Activated T-cell treated with anti-CD3 and anti-CD28 coated beads, Interleukin-2, amount 50 U/mL, for 24 hours (primary cell): Measurements from ENCODE around the gene QDPR.
"Not testable (repeated sequence)": the region's sequence is repeated elsewhere in the genome, so short reads cannot be mapped to it uniquely, and the experiment has no call there.

ENCODE experiments used
- DNase-seq: peaks from one replicate; pipeline ENCODE4 v3.0.0-alpha.2; 2020
- H3K27ac Mint-ChIP-seq: 2 replicates; pipeline ENCODE4 v1.8.0; 2020; ENCODE audit warnings: mild to moderate bottlenecking, mixed read lengths
- H3K27me3 Mint-ChIP-seq: 2 replicates; pipeline ENCODE4 v1.8.0; 2020; ENCODE audit warnings: mixed read lengths
- H3K36me3 Mint-ChIP-seq: 2 replicates; pipeline ENCODE4 v1.8.0; 2020; ENCODE audit warnings: low read depth, mixed read lengths
- H3K4me1 Mint-ChIP-seq: 2 replicates; pipeline ENCODE4 v1.8.0; 2020; ENCODE audit warnings: low read depth, mixed read lengths
- H3K4me3 Mint-ChIP-seq: 2 replicates; pipeline ENCODE4 v1.8.0; 2020; ENCODE audit warnings: mild to moderate bottlenecking, moderate library complexity, mixed read lengths
- H3K9me3 Mint-ChIP-seq: 2 replicates; pipeline ENCODE4 v1.8.0; 2020; ENCODE audit warnings: mixed read lengths

The QDPR gene

DNA sequence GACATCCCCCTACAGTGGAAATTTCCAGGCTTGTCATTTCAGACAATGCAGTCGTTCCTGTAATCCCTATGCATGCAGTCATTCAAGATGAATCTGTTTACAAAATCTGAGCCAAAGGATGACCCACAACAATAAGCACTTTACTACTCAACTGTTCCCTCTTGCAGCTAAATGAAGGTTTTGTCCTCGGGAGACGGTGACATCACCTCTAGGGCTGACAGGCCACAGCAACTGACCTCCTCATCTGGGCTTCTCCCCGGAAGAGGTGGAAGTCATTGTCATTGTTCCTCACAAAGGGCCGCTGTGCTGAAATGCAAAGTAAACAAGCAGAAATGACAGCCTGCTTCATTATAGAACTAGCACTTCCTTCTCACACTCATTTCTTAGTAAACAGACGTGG, 32.3 kb upstream of the QDPR start:
- no peaks in the 10 kb centered on the region for H3K36me3 Mint-ChIP-seq
- no peak for DNase-seq
- peaks cover 2% of the 10 kb centered on the region for H3K4me1 Mint-ChIP-seq
- no peaks in the 10 kb centered on the region for H3K9me3 Mint-ChIP-seq
- no peak overlapping the region for H3K27ac Mint-ChIP-seq
- H3K27me3 Mint-ChIP-seq = peaks cover 23% of the 10 kb centered on the region
- no peak overlapping the region for H3K4me3 Mint-ChIP-seq

DNA sequence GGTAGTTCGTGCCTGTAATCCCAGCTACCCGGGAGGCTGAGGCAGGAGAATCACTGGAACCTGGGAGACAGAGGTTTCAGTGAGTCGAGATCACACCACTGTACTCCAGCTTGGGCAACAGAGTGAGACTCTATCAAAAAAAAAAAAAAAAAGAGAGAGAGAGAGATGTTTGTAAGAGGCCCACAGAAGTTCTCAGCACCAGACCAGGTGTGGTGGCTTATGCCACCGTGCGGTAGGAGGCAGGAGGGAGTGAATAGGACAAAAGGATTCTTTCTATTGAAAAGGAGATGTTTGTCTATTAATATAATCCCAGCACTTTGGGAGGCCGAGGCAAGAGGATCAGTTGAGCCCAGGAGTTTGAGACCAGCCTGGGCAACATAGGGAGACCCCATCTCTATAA, 25.2 kb upstream of the QDPR start:
- not testable (repeated sequence) for H3K4me3 Mint-ChIP-seq, H3K36me3 Mint-ChIP-seq, H3K4me1 Mint-ChIP-seq, DNase-seq, H3K9me3 Mint-ChIP-seq, H3K27ac Mint-ChIP-seq
- H3K27me3 Mint-ChIP-seq = peaks cover 18% of the 10 kb centered on the region

DNA sequence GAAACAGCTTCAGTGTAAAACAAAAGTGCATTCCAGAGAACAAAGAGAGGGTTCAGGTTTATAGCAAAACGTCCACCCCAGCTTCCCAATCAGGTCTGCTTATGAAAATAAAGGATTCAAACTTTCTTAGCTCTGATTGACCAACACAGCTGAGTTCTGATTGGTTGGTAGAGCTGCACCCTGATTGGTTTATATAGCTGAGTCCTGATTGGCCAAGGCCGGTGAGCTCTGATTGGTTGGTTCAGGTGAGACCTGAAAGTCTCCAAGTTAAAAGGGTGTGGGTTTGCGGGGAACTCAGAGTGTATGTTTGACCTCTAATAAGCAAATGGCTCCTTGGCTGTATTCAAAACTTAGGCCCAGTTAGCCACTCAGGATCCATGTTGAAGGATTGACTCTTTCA, 24.0 kb upstream of the QDPR start:
- no peaks in the 10 kb centered on the region for H3K9me3 Mint-ChIP-seq
- peaks cover 4% of the 10 kb centered on the region for H3K4me1 Mint-ChIP-seq
- no peak for DNase-seq
- no peak overlapping the region for H3K27ac Mint-ChIP-seq
- no peak overlapping the region for H3K4me3 Mint-ChIP-seq
- no peaks in the 10 kb centered on the region for H3K36me3 Mint-ChIP-seq
- H3K27me3 Mint-ChIP-seq = peaks cover 16% of the 10 kb centered on the region

DNA sequence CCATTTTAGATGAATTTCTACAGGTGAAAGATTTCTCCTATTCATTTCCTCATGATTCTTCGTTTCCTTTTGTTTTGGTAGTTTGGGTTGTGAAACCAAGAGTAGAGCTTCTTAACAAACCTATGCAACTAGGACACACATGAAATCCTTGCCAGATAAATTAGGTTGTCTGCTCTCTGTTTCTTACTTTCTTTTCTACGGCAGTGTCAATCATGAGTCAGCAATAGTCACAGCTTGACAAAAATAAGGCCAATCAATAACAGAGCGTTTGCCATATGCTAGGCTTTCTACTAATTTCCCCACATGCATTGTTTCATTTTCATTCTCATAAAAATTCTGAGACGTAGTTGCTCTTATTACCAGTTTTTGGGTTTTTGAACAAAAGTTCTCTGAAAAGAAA, 23.4 kb upstream of the QDPR start:
- no peak for DNase-seq
- Mint-ChIP-seq H3K27me3 (peaks cover 12% of the 10 kb centered on the region), H3K4me3 (no peak overlapping the region), H3K27ac (no peak overlapping the region), H3K9me3 (no peaks in the 10 kb centered on the region), H3K4me1 (peaks cover 4% of the 10 kb centered on the region), H3K36me3 (no peaks in the 10 kb centered on the region)

DNA sequence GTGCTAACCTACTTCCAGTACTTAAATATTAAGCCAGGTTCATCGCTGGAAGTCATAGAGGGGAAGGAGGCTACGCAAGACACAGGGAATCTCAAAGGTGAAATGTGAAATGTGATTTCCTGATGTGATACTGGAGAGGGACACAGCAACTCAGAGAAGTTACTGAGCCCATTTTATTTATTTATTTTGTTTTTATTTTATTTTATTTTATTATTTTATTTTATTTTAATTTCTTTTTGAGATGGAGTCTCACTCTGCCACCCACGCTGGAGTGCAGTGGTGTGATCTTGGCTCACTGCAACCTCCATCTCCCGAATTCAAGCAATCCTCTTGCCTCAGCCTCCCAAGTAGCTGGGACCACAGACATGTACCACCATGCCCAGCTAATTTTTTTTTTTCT, 22.8 kb upstream of the QDPR start:
- Mint-ChIP-seq H3K4me1 (peaks cover 4% of the 10 kb centered on the region), H3K27me3 (peaks cover 9% of the 10 kb centered on the region), H3K9me3 (no peaks in the 10 kb centered on the region), H3K4me3 (no peak overlapping the region), H3K27ac (no peak overlapping the region), H3K36me3 (no peaks in the 10 kb centered on the region)
- no peak for DNase-seq

DNA sequence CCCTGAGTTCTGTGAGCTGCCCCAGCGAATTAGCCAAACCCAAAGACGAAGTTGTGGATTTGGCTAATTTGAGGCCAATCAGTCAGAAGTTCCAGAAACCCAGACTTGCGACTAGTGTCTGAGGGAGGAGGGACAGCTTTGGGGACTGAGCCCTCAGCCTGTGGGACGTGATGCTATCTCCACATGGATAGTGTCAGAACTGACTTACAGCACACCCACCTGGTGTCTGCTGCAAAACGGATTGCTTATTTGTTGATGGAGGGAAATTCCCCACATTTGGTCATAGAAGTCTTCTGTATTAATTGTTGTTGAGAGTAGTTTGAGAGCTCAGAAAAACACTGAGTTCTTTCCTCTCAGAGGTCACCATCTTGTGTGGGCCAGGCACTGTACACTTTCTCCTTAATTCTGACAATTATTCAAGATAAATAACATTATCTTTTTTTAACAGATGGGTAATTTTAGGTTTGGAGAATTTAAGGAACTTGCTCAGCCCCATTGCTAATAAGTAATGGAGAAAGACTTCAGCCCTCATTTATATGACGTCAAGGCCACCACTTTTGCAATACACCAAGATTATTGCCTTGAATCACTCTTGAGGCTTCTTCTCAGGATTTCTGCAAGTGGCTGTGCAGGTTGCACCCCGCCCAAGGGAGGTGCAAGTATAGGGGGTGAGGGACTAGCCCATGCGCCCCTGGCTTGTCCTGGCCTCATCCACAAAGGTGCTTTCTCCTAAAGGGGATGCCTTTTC, 19.8 kb upstream of the QDPR start:
- H3K36me3 Mint-ChIP-seq = no peaks in the 10 kb centered on the region
- DNase-seq = no peak
- no peaks in the 10 kb centered on the region for H3K9me3 Mint-ChIP-seq
- no peak overlapping the region for H3K27ac Mint-ChIP-seq
- H3K27me3 Mint-ChIP-seq = peaks cover 30% of the 10 kb centered on the region
- H3K4me3 Mint-ChIP-seq = no peak overlapping the region
- H3K4me1 Mint-ChIP-seq = peaks cover 4% of the 10 kb centered on the region

DNA sequence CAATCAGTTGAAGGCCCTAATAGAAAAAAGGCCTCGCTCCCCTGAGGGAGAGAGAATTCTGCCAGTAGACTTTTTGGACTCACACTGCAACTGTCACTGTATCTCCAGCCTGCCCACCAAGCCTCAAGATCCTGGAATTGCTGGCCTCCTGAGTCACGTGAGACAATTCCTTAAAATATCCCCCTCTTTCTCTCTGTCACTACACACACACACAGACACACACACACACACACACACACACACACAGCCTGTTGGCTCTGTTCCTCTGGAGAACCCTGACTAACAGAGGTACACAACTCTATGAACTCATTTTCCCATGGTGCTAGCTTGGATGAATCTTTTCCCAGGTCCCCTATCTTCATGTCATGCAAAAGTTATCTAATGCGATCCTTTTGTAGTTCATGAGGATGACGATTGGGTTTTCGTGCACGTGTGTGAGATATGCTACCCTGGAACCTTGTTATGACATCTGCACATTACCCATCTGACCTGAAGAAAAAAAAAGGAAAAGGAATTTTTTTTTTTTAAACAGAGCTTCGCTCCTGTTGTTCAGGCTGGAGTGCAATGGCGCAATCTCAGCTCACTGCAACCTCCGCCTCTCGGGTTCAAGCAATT, 16.8 kb upstream of the QDPR start:
- Mint-ChIP-seq H3K27ac (no peak overlapping the region), H3K4me1 (no peaks in the 10 kb centered on the region), H3K36me3 (no peaks in the 10 kb centered on the region), H3K27me3 (peaks cover 43% of the 10 kb centered on the region), H3K9me3 (no peaks in the 10 kb centered on the region), H3K4me3 (no peak overlapping the region)
- no peak for DNase-seq

DNA sequence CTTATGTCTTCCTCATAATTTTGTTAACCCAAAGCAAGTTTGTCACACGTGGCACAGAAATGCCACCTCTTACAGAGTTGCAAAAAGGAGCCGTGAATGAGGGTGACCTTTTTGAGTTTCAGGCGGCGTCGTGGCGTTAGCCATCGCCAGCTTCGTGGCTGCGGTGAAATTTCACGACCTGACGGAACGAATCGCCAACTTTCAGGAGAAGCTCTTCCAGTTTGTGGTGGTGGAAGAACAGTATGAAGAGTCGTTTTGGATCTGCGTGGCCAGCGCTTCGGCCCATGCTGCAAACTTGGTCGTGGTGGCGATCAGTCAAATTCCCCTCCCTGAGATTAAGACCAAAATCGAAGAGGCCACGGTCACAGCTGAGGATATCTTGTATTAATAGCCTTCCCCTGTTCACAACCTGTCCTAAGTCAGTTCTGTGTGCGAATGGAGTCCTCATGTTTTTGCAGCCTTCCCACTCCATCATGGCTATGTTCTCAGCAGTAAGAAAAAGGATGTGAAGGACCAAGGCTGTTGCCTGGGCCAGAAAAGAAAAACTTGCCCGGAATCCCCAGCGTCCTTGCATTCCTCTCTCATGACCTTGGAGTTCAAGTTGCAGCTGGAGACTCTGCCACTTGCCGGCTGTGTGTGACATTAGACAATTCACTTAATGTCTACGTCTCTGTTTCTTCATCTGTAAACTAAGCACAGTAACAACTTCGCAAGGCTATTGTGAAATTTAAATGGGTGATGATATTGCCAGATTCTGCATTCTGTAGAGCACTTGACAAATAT, 15.0 kb upstream of the QDPR start:
- DNase-seq = no peak
- Mint-ChIP-seq H3K27me3 (peaks cover 41% of the 10 kb centered on the region), H3K27ac (no peak overlapping the region), H3K4me3 (no peak overlapping the region), H3K9me3 (no peaks in the 10 kb centered on the region), H3K4me1 (no peaks in the 10 kb centered on the region), H3K36me3 (no peaks in the 10 kb centered on the region)

DNA sequence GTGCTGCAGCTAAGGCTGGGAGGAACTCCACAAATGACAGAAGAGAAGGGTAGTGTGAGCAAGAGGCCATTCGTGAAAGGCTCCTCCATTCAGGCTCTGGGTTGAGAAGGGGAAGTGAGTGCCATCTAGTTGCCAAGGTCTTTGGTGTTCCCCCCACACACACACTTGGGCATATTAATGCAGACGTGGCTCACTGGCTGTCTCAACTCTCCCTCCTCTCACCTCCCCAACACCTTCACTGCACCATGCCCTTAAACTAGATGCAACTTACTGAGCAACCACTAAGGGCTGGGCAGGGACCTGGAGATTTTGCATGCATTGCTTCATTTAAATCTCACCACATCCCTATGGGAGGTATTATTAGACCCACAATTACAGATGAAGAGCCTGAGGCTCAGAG, 11.8 kb upstream of the QDPR start:
- peaks cover 43% of the 10 kb centered on the region for H3K27me3 Mint-ChIP-seq

DNA sequence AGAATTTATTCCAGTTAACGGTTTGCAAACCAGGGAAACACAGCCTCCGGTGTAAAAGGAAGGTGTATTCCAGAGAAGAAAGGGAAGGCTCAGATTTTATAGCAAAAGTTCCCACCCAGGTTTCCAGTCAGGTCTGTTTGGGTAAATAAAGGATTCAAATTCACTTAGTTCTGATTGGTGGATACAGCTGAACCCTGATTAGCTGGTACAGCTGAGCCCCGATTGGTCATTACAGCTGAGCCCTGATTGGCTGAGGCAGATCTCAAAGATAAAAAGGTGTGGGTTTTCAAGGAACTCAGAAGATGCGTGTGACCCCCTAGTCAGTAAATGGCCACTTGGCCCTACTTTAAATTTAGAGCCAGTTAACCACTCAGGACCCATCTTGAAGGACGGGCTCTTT, 9.7 kb upstream of the QDPR start:
- Mint-ChIP-seq H3K27me3 (peaks cover 31% of the 10 kb centered on the region), H3K4me3 (no peak overlapping the region), H3K36me3 (no peaks in the 10 kb centered on the region), H3K27ac (no peak overlapping the region), H3K4me1 (no peaks in the 10 kb centered on the region), H3K9me3 (no peaks in the 10 kb centered on the region)
- DNase-seq = no peak

More for the DNA sequence above, 11.8 kb upstream of the QDPR start:
- Mint-ChIP-seq H3K4me3 (no peak overlapping the region), H3K4me1 (no peaks in the 10 kb centered on the region), H3K9me3 (no peaks in the 10 kb centered on the region), H3K36me3 (no peaks in the 10 kb centered on the region), H3K27ac (no peak overlapping the region)
- no peak for DNase-seq

DNA sequence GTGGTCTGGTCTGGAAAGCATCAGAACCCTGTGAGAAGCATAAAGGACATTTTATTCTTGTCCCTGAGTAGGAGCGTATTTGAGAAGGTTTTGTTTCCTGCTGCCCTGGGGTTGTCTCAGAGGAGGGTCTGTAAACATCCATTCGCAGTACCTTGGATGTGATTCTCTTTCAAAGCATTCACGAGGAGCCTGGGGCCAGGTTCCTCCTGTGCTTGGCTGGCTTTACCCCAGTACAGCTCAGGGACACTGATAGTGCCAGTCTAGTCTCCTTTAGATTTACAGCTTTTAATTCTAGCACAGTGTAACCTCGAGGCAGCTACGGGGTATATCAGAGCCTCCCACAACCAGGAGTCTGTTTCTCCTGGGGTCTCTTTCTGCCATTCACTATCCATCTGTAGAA, 5.8 kb upstream of the QDPR start:
- peaks cover 8% of the 10 kb centered on the region for H3K4me1 Mint-ChIP-seq
- H3K36me3 Mint-ChIP-seq = no peaks in the 10 kb centered on the region
- peaks cover 16% of the 10 kb centered on the region for H3K27me3 Mint-ChIP-seq
- H3K9me3 Mint-ChIP-seq = no peaks in the 10 kb centered on the region
- no peak for DNase-seq
- no peak overlapping the region for H3K4me3 Mint-ChIP-seq
- no peak overlapping the region for H3K27ac Mint-ChIP-seq

DNA sequence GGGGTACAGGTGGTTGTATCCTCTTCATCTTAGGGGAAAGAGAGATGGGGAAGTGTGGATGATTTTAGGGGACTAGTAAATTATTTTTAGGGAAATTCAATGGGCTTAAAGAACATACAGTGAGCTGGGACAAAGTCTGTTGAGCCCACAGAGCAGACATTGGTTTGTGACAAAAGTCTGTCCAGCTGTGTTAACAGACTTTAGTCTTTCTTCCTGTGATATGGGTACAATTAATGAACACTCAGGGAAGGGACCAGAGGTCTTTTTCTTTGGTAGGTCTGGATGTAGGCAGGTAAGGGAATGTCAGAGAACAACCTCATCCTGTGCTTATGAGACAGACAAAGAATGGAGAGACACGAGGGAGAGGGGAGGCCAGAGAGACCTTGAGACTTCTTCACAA, 5.1 kb upstream of the QDPR start:
- no peaks in the 10 kb centered on the region for H3K36me3 Mint-ChIP-seq
- no peak overlapping the region for H3K4me3 Mint-ChIP-seq
- H3K27ac Mint-ChIP-seq = no peak overlapping the region
- H3K4me1 Mint-ChIP-seq = peaks cover 12% of the 10 kb centered on the region
- H3K27me3 Mint-ChIP-seq = peaks cover 16% of the 10 kb centered on the region
- DNase-seq = no peak
- no peaks in the 10 kb centered on the region for H3K9me3 Mint-ChIP-seq

DNA sequence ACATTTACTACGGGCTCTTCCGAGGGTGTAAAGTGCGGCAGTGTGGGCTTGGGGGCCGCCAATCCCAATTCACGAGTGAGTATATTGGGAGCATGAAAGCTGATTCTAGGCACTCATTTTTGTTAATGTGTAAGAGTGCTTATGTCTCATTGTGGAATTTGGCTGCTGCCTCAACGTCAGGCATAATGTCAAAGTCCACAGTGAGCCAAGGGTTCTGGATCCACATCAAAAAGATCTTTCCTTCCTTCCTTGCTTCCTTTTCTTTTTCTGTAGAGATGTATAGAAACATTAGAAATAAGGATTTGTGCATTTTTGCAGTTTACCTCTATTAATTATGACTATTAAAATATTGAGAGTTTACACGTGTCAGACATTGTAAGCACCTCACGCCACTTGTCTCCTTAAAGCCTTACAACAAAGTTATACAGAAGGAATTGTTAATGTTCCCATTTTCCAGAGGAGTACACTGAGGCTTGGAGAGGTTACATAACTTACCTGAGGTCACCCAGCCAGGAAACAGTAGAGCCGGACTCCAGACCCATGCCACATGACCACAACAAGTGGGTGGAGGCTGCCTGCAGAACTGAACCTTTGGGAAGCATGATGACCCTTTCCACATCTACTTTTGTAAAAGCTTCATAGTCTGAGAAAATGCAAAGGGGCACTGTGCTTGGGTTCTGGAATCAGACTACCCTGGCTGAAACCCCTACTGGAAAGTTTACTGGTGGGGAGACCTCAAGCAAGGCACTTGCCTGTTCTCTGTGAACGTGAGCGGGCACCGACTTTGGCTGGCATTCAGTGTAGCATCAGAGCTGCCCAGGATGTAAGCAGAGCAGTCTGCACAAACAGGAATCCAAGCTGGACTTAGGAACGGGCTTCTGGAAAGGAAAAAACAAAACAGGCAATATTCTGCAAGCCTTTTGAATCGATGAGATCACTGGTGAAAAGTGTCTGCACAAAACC, 3.8 kb upstream of the QDPR start:
- no peak overlapping the region for H3K4me3 Mint-ChIP-seq
- peaks cover 11% of the 10 kb centered on the region for H3K36me3 Mint-ChIP-seq
- no peak overlapping the region for H3K27ac Mint-ChIP-seq
- DNase-seq = no peak
- peaks cover 14% of the 10 kb centered on the region for H3K4me1 Mint-ChIP-seq
- H3K9me3 Mint-ChIP-seq = no peaks in the 10 kb centered on the region
- H3K27me3 Mint-ChIP-seq = peaks cover 16% of the 10 kb centered on the region

DNA sequence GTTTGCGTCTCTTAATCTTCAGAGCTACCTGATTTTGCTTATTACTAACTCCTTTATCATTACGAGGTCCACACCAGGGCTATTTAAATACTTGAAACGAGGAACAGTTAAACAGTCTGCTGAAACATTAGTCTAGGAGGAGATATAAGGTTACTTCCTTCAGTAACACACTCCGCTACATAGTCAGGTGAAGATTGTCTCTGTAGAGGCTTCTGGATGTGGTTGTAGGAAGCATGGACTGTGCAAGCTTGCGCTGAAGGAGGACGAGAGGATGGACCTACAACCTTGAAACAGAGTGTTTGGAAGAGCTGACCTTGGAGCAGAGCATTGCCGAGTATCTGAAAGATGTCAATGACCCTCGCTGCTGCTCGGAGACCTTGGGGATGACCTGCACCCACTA, 3.0 kb upstream of the QDPR start, which contains the start of gene CLRN2:
Gene CLRN2, plus strand, starts transcription at position 301 of the 400 bp plus-strand sequence. CDS start 102 bp downstream, outside the sequence.
- H3K4me3 Mint-ChIP-seq = no peak within 1 kb of the TSS
- no peak for DNase-seq
- H3K4me1 Mint-ChIP-seq = peaks cover 22% of the 10 kb centered on the region
- peaks cover 19% of the 10 kb centered on the region for H3K36me3 Mint-ChIP-seq
- no peak within 1 kb of the TSS for H3K27ac Mint-ChIP-seq
- H3K27me3 Mint-ChIP-seq = peaks cover 16% of the 10 kb centered on the region
- no peaks in the 10 kb centered on the region for H3K9me3 Mint-ChIP-seq
